ENCODE results near the gene NEURL1.

DNA sequence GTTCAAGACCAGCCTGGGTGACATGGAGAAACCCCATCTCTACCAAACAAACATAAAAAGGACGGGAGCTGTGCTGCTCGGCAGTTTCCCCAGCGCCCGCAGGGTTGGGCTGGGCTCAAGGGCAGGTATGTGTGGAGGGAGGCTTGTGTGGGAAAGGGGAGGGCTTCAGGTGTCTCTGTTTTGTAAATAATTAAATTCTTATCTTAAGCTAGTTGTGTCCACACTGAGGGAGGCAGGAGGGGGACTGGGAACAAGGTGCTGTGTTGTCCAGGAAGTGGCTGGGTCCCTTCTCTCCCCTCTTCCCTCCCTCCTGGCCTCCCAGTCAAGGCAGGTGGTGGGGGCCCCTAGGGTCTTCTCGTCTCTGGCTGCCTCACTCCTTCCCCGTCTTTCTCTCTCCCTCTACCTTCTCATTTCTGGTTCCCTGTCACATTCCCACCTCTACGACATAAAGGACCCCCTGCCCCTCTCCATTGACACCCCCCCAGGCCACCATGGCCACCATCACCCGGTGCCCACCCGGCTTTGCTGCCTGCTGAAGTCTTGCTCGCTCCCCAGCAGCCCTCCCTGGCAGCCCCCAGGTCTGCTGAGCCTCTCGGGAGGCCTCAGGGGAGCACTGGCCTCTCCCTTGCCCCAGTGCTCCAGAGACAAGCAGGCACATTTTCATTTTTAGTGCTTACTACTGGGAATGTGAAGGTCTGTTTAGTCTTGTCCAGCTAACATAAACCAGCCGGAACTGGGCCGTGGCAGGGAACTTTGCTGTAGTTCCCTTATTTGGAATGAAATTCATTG is 19.3 kb downstream of the NEURL1 start:
- TF ChIP-seq, protein P1, sequence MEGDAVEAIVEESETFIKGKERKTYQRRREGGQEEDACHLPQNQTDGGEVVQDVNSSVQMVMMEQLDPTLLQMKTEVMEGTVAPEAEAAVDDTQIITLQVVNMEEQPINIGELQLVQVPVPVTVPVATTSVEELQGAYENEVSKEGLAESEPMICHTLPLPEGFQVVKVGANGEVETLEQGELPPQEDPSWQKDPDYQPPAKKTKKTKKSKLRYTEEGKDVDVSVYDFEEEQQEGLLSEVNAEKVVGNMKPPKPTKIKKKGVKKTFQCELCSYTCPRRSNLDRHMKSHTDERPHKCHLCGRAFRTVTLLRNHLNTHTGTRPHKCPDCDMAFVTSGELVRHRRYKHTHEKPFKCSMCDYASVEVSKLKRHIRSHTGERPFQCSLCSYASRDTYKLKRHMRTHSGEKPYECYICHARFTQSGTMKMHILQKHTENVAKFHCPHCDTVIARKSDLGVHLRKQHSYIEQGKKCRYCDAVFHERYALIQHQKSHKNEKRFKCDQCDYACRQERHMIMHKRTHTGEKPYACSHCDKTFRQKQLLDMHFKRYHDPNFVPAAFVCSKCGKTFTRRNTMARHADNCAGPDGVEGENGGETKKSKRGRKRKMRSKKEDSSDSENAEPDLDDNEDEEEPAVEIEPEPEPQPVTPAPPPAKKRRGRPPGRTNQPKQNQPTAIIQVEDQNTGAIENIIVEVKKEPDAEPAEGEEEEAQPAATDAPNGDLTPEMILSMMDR (conservative IDR thresholded peaks at IDR 0.05; ENCODE audit: low read length): no peak
- TF ChIP-seq EZH2phosphoT487 (IDR thresholded peaks at IDR 0.05; ENCODE audit: borderline replicate concordance, low read depth, low read length): no peak
